HepG2 (cell line): ENCODE data around the gene NME2. TPM values are rescaled to one million over a fixed set of nuclear protein-coding genes. Genes with fewer than 3 reads are reported as not detected.

Experiments
- ATAD3A ChIP-seq: sonication (generic); formaldehyde crosslinking; IDR thresholded peaks from 2 replicates; pipeline ENCODE4 v1.4.0; 2020; ENCODE audit warnings: missing genetic modification reagents
- ATF2 ChIP-seq: sonication (generic); formaldehyde crosslinking; IDR thresholded peaks from 2 replicates; pipeline ENCODE4 v1.4.0; 2020; ENCODE audit warnings: missing genetic modification reagents
- ESRRA ChIP-seq: sonication (generic); formaldehyde crosslinking; IDR thresholded peaks from 2 replicates; pipeline ENCODE4 v1.5.1; 2020; ENCODE audit warnings: mild to moderate bottlenecking, low read depth, missing genetic modification reagents
- EZH2 ChIP-seq: conservative IDR thresholded peaks from 2 replicates; pipeline ENCODE4 v1.6.1; 2012; ENCODE audit warnings: mild to moderate bottlenecking, low read depth, low read length, moderate library complexity
- HDAC2 ChIP-seq: sonication (generic); formaldehyde crosslinking; IDR thresholded peaks from 2 replicates; pipeline ENCODE4 v1.4.0; 2020; ENCODE audit warnings: missing genetic modification reagents
- NCOA1 ChIP-seq: sonication (generic); formaldehyde crosslinking; IDR thresholded peaks from 2 replicates; pipeline ENCODE4 v1.9.0; 2021; ENCODE audit warnings: missing genetic modification reagents
- NKX3-1 ChIP-seq: sonication (generic); formaldehyde crosslinking; IDR thresholded peaks from 2 replicates; pipeline ENCODE4 v1.5.0; 2020; ENCODE audit warnings: missing genetic modification reagents
- PBX2 ChIP-seq: IDR thresholded peaks from 2 replicates; pipeline ENCODE4 v1.6.1; 2016; ENCODE audit warnings: control low read depth
- PHF5A ChIP-seq: IDR thresholded peaks from one replicate; pipeline ENCODE4 v1.6.1; 2018; ENCODE audit warnings: low read depth, missing genetic modification reagents; ENCODE audit not compliant: unreplicated experiment
- PRMT3 ChIP-seq: sonication (generic); formaldehyde crosslinking; IDR thresholded peaks from 2 replicates; pipeline ENCODE4 v1.8.1; 2022; ENCODE audit warnings: low read depth, mild to moderate bottlenecking, moderate library complexity, missing genetic modification reagents, borderline replicate concordance
- RELA ChIP-seq: sonication (generic); formaldehyde crosslinking; IDR thresholded peaks from 2 replicates; pipeline ENCODE4 v1.4.0; 2020; ENCODE audit warnings: missing genetic modification reagents
- SMARCC2 ChIP-seq: fragments of 450-650 bp; IDR thresholded peaks from 2 replicates; pipeline ENCODE4 v1.6.1; 2017; ENCODE audit warnings: antibody characterized with exemption, mild to moderate bottlenecking
- WIZ ChIP-seq: sonication (generic); formaldehyde crosslinking; IDR thresholded peaks from 2 replicates; pipeline ENCODE4 v1.5.1; 2020; ENCODE audit warnings: mild to moderate bottlenecking, missing genetic modification reagents
- ZBTB14 ChIP-seq: sonication (generic); formaldehyde crosslinking; IDR thresholded peaks from 2 replicates; pipeline ENCODE4 v1.4.0; 2020; ENCODE audit warnings: missing genetic modification reagents
- ZBTB49 ChIP-seq: sonication (generic); formaldehyde crosslinking; IDR thresholded peaks from 2 replicates; pipeline ENCODE4 v1.4.0; 2020; ENCODE audit warnings: missing genetic modification reagents, borderline replicate concordance
- ZFP62 ChIP-seq: sonication (generic); formaldehyde crosslinking; IDR thresholded peaks from 2 replicates; pipeline ENCODE4 v1.4.0; 2020; ENCODE audit warnings: missing genetic modification reagents
- ZNF280B ChIP-seq: sonication (generic); formaldehyde crosslinking; IDR thresholded peaks from 2 replicates; pipeline ENCODE4 v1.5.0; 2020; ENCODE audit warnings: missing genetic modification reagents, mild to moderate bottlenecking, borderline replicate concordance
- ZNF33A ChIP-seq: sonication (generic); formaldehyde crosslinking; IDR thresholded peaks from 2 replicates; pipeline ENCODE4 v1.5.1; 2020; ENCODE audit warnings: missing genetic modification reagents, mild to moderate bottlenecking, moderate library complexity, borderline replicate concordance
- ZNF614 ChIP-seq: IDR thresholded peaks from 2 replicates; pipeline ENCODE4 v1.6.1; 2018; ENCODE audit warnings: missing biosample characterization, missing genetic modification reagents, inconsistent platforms, borderline replicate concordance
- ZNF616 ChIP-seq: sonication (generic); formaldehyde crosslinking; IDR thresholded peaks from 2 replicates; pipeline ENCODE4 v1.5.0; 2020; ENCODE audit warnings: low read depth, mild to moderate bottlenecking, missing genetic modification reagents
- ZNF850 ChIP-seq: sonication (generic); formaldehyde crosslinking; conservative IDR thresholded peaks from 2 replicates; pipeline ENCODE4 v1.9.0; 2021; ENCODE audit warnings: mild to moderate bottlenecking, missing genetic modification reagents
- polyA plus RNA-seq, 8 experiments: library from polyadenylated mRNA; depleted of rRNA in 3 of 8; stranded (reverse) in 7 of 8; unstranded in 1 of 8; fragments of >200 nt; fragmentation: Illumina TruSeq in 4 of 8; extraction: Trizol in 4 of 8; gene quantifications; 2 replicates each; pipeline versions ENCODE4 v1.2.1 to v1.2.3, GENCODE V29; 2011 to 2016; ENCODE audit warnings: low read depth in 4 of 8, missing spikeins in 1 of 8, mixed read lengths in 1 of 8; ENCODE audit not compliant: insufficient read depth in 1 of 8
- total RNA-seq, 5 experiments: library from RNA; depleted of rRNA; stranded (reverse); fragments of >200 nt; fragmentation: Illumina TruSeq; extraction: Trizol; gene quantifications; 2 replicates each; pipeline ENCODE4 v1.2.3, GENCODE V29; 2016; ENCODE audit warnings: low read depth in 1 of 5

The NME2 gene
- total and polyA plus RNA-seq, 2 of the 13 experiments (the other 11 are each of a cell fraction or from before 2014, with no cell fraction given) = 790 to 1,213 TPM

- peak; percentile 96 for TF ChIP-seq ZNF280B (CRISPR knock-in tag)
- TF ChIP-seq ZFP62 (CRISPR knock-in tag) = peak; percentile 88; the same call in 1 of the 2 replicates
- TF ChIP-seq ZBTB49 (CRISPR knock-in tag) = peak; percentile 95; the same call in 1 of the 2 replicates
- TF ChIP-seq ZNF614 (CRISPR knock-in tag) = peak; percentile 99
- TF ChIP-seq ATAD3A = 0 out of 2 replicates have a peak, but pooled peaks have one; percentile 24
- TF ChIP-seq ZBTB14 = peak; percentile 83
- peak; percentile 99 for TF ChIP-seq HDAC2 (CRISPR knock-in tag)
- TF ChIP-seq PHF5A (CRISPR knock-in tag) = peak; percentile 100
- peak; percentile 97; the same call in 1 of the 2 replicates for TF ChIP-seq WIZ
- TF ChIP-seq SMARCC2 = no peak
- peak; percentile 92 for TF ChIP-seq ZNF616 (CRISPR knock-in tag)
- peak; percentile 18; the same call in 1 of the 2 replicates for TF ChIP-seq PRMT3 (CRISPR knock-in tag)
- peak; percentile 90 for TF ChIP-seq RELA (CRISPR knock-in tag)
- TF ChIP-seq NKX3-1 (CRISPR knock-in tag) = peak; percentile 98
- TF ChIP-seq PBX2 (CRISPR knock-in tag) = peak; percentile 58; the same call in 1 of the 2 replicates
- peak; percentile 96 for TF ChIP-seq ATF2
- peak; percentile 88; the same call in 1 of the 2 replicates for TF ChIP-seq NCOA1 (CRISPR knock-in tag)
- TF ChIP-seq EZH2 = no peak
- peak; percentile 99 for TF ChIP-seq ZNF33A (CRISPR knock-in tag)
- TF ChIP-seq ESRRA (CRISPR knock-in tag) = peak; percentile 94
- TF ChIP-seq ZNF850 = 0 out of 2 replicates have a peak, but pooled peaks have one; percentile 72
These were observed 12.8 kb upstream of the NME2 start, which contains the start of gene NME1 (continued) for GRCh38 chr17:51153210-51154072.
